GM18519 (cell line): ENCODE results near the gene SH3TC1.

ENCODE experiments used
- ATAC-seq: cut with Tn5 transposase; IDR thresholded peaks from one replicate; pipeline ENCODE4 v1.9.1; 2021; ENCODE audit warnings: mild to moderate bottlenecking, moderate library complexity; ENCODE audit not compliant: unreplicated experiment, low FRiP score

The SH3TC1 gene

GRCh38 chr4:8198906-8199593, at the start of gene SH3TC1:
TSS of gene SH3TC1 (plus strand) at chr4:8199290. CDS start at chr4:8205195, 5,905 bp downstream.
- peak; percentile 64 for ATAC-seq

DNA sequence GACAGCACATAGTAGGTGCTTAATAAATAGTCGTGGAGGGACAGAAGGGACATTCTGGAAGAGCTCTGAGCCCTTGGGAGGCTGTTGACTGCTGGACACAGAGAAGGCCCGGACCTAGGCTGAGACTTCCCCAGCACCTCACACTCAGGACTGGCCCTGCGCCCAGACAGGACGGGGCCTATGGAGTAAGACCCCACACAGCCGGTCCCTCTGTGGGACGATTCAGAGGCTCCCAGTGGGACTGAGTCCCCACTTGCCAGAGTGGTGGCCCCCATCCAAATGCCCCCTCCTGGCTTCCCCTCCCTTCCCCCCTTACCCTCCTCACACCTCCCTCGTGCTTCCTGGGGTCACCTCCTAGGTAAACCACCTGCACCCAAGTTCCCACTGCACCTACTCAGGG, 49.4 kb upstream of the SH3TC1 start:
- ATAC-seq, result no peak

- ATAC-seq, result no peak
Measured at GRCh38 chr4:8150152-8151090, 48.7 kb upstream of the SH3TC1 start.

- ATAC-seq, result no peak
Measured at GRCh38 chr4:8151165-8151650, 47.9 kb upstream of the SH3TC1 start.

GRCh38 chr4:8152090-8152864, 46.8 kb upstream of the SH3TC1 start:
- ATAC-seq, result no peak

DNA sequence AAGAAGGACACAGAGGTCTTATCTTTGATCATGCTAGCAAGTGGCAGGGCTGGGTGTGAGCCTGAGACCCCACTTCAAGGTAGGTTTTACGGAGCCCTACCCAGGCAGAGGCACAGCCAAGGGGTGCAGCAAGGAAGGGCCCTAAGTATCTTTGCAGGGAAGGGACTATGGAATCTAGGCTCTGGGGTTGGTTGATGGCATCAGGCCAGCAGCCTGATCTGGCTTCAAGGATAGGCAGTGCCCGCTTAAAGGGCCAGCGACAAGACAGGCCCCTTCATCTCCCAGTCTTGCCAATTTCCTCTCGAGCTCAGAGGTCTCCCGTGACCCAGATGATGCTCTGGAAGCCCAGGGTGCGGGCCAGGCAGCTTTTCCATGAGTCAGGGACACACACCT, 46.2 kb upstream of the SH3TC1 start:
- no peak for ATAC-seq

- ATAC-seq, result no peak
Measured at GRCh38 chr4:8153441-8153840, 45.6 kb upstream of the SH3TC1 start.

DNA sequence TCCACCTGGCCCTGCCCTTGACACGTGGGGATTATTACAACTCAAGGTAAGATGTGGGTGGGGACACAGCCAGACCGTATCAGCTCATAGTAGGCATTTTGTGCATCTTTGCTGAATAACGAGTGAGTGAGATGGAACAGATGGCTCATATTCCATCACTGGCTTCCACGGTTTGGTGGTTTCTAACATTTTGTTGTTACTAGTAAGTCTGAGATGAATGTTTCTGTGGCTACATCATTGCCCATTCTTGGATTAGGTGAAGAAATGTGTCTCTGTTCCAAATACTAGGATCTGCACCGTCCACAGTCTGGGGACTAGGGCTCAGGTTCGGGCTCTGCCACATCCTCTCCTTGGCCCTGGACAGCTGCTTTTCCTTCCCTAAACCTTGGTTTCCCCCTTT, 44.0 kb upstream of the SH3TC1 start:
- ATAC-seq, result no peak

- no peak for ATAC-seq
Measured at GRCh38 chr4:8155660-8156421, 43.2 kb upstream of the SH3TC1 start.

GRCh38 chr4:8156617-8157016, 42.5 kb upstream of the SH3TC1 start:
- ATAC-seq, result no peak

DNA sequence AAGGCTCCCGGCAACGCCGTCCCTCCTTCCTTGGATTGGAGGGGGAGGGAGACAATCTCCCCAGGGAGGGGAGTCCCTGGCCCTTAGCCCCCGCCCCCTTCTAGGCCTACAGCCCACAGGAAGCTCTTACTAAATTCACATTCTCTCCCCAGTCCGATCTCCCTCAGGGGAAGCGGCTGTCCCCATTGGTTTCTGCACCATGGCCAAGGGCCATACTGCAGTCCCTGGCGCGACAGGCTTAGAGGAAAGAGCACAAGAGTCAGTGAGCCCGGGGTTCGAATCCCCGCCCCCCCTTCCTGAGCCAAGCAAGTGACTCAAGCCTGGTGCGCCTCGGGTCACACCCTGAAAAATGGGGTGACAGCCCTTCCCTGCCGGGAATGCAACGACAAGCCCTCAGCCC, 41.6 kb upstream of the SH3TC1 start:
- no peak for ATAC-seq

GRCh38 chr4:8157944-8158709, 41.0 kb upstream of the SH3TC1 start:
- ATAC-seq, result no peak

- peak; percentile 95 for ATAC-seq
Measured at GRCh38 chr4:8158710-8159536, 40.2 kb upstream of the SH3TC1 start, which contains the start of gene ABLIM2. TSS of gene ABLIM2 (minus strand) at chr4:8158813. CDS start at chr4:8158689, 124 bp downstream.

- no peak for ATAC-seq
Measured at GRCh38 chr4:8159537-8160232, 39.4 kb upstream of the SH3TC1 start.

GRCh38 chr4:8160233-8160560, 38.9 kb upstream of the SH3TC1 start:
- no peak for ATAC-seq

DNA sequence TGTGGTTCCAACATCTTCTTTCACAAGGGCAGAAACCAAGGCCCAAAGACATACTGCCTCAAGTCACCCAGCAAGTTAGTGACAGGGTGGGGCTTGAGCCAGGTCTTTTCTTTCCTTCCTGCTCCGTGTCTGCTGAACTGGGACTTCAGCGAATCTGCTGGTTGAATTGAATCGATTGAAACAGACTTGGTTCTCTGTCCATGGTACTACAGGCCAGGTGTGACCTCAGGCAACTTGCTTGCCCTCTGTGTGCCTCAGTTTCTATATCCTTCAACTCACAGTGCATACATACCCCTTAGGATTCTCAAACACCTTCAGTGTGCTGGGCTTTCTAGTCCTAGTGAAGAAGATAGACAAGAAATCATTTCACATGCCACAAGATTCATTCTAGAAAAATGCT, 38.5 kb upstream of the SH3TC1 start:
- no peak for ATAC-seq

- no peak for ATAC-seq
Measured at GRCh38 chr4:8162625-8163024, 36.5 kb upstream of the SH3TC1 start.

DNA sequence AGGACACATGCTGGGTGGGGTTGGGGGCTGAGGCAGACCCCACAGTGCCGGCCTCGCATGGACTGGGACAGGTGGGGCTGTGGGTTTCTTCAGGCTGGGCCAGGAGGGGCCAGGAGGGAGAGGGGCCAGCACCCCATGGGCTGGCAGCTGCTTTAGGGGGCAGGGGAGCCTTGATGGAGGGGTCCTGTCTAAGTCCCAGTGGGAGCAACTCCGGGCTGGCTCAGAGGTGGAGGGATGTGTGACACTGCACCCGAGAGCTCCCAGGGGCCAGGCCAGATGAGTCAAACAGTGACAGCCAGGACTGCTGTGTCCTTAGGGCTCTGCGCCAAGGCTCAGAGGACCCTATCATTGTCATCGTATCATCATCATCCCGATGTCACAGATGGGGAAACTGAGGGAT, 36.1 kb upstream of the SH3TC1 start:
- no peak for ATAC-seq
